BLaER1 treated with 17β-estradiol and CSF1 and Interleukin-3, amounts not matched to agents 10 nM and 100 nM (cell line): Measurements from ENCODE around the gene VPS4A.

Experiments used
- H3K27ac ChIP-seq, 11 experiments: shearing (Covaris generic); formaldehyde crosslinking; 2 replicates each; pipeline ENCODE4 v1.8.1; 2022
- H3K27me3 ChIP-seq, 11 experiments: shearing (Covaris generic); formaldehyde crosslinking; 2 replicates each; pipeline ENCODE4 v1.8.1; 2022
- H3K36me3 ChIP-seq, 11 experiments: shearing (Covaris generic); formaldehyde crosslinking; 2 replicates each; pipeline ENCODE4 v1.8.1; 2022
- H3K4me1 ChIP-seq, 10 experiments: shearing (Covaris generic); formaldehyde crosslinking; 2 replicates each; pipeline ENCODE4 v1.8.1; 2022
- H3K4me2 ChIP-seq, 11 experiments: shearing (Covaris generic); formaldehyde crosslinking; 2 replicates each; pipeline ENCODE4 v1.8.1; 2022
- H3K4me3 ChIP-seq, 10 experiments: shearing (Covaris generic); formaldehyde crosslinking; 2 replicates each; pipeline ENCODE4 v1.8.1; 2022
- H3K9ac ChIP-seq, 11 experiments: shearing (Covaris generic); formaldehyde crosslinking; 2 replicates each; pipeline ENCODE4 v1.8.1; 2022
- H3K9me3 ChIP-seq, 11 experiments: shearing (Covaris generic); formaldehyde crosslinking; replicated peaks in 1 of 11; 2 replicates each; pipeline ENCODE4 v1.8.1; 2022
- H4K20me1 ChIP-seq, 11 experiments: shearing (Covaris generic); formaldehyde crosslinking; 2 replicates each; pipeline ENCODE4 v1.8.1; 2022
- Cebpa-rat ChIP-seq, 11 experiments: shearing (Covaris generic); IDR thresholded peaks; 2 replicates each; pipeline ENCODE4 v1.8.1; 2022

VPS4A gene

GRCh38 chr16:69339289-69340094 is 28.3 kb downstream of the VPS4A start, which contains the start of the genes COG8 and NIP7:
TSS of gene COG8 (minus strand) at chr16:69339564. CDS start at chr16:69339552, 12 bp downstream.
TSS of gene NIP7 (plus strand) at chr16:69339772. CDS start at chr16:69339830, 58 bp downstream.
- peak within 1 kb of the TSS; percentile 89 to 98 (median 94) for H3K4me2 ChIP-seq
- no peaks in the 10 kb centered on the region for H3K9me3 ChIP-seq
- peak within 1 kb of the TSS; percentile 78 to 99 (median 87) for H3K4me3 ChIP-seq
- H3K9ac ChIP-seq, result peak within 1 kb of the TSS; percentile 87 to 96 (median 92)
- peaks cover 58 to 71% (median 63%) of the 10 kb centered on the region in 11 experiments for H3K36me3 ChIP-seq
- no peaks in the 10 kb centered on the region for H3K27me3 ChIP-seq
- H3K4me1 ChIP-seq, result peaks cover 33 to 49% (median 40%) of the 10 kb centered on the region in 10 experiments
- no peak for TF ChIP-seq Cebpa-rat (IDR thresholded peaks at IDR 0.05)
- H4K20me1 ChIP-seq, result peaks cover 0 to 29% (median 9%) of the 10 kb centered on the region in 11 experiments; a peak in 10 of 22 replicates
- H3K27ac ChIP-seq, result peak within 1 kb of the TSS; percentile 64 to 95 (median 91)

DNA sequence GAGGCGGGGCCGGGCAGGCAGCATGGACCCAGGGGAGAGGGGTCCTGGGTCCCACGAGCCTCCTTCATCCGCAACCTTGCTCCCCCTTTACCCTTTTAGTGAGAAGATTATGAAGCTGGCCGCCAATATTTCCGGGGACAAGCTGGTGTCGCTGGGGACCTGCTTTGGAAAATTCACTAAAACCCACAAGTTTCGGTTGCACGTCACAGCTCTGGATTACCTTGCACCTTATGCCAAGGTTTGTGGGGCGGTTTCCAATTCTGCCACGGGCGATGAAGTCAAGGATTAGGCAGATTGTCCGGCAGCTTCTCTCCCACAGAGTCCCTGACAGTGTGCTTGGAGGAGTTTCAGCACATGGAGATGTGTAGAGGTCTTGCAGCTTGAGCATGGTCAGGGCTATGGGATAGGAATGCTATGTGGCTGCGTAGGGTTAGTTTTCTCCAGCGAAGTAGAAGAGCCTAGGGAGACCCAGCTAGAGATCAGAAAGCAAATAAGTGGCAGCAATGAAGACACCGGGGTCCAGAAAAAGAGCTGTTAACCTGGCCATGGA is 29.0 kb downstream of the VPS4A start:
- peaks cover 0 to 34% (median 9%) of the 10 kb centered on the region in 11 experiments; a peak in 12 of 22 replicates for H4K20me1 ChIP-seq
- H3K27me3 ChIP-seq, result no peaks in the 10 kb centered on the region
- H3K4me2 ChIP-seq, result peak overlapping the region; percentile 79 to 95 (median 92)
- TF ChIP-seq Cebpa-rat (IDR thresholded peaks at IDR 0.05), result no peak
- no peaks in the 10 kb centered on the region for H3K9me3 ChIP-seq
- H3K27ac ChIP-seq, result peak overlapping the region; percentile 62 to 95 (median 91)
- peak overlapping the region; percentile 87 to 96 (median 92) for H3K9ac ChIP-seq
- H3K4me1 ChIP-seq, result peaks cover 33 to 56% (median 41%) of the 10 kb centered on the region in 10 experiments
- H3K36me3 ChIP-seq, result peaks cover 52 to 71% (median 63%) of the 10 kb centered on the region in 11 experiments
- H3K4me3 ChIP-seq, result peak overlapping the region; percentile 78 to 99 (median 87)

GRCh38 chr16:69344171-69344570 is 33.0 kb downstream of the VPS4A start:
- Histone ChIP-seq H3K27me3 (no peaks in the 10 kb centered on the region), H3K4me1 (peaks cover 19 to 64% (median 43%) of the 10 kb centered on the region in 10 experiments), H3K36me3 (peaks cover 40 to 87% (median 72%) of the 10 kb centered on the region in 11 experiments), H3K4me2 (peak overlapping the region in 1 of 11 experiments; percentile 68; a peak in 1 of 22 replicates), H3K4me3 (no peak overlapping the region), H3K9me3 (no peaks in the 10 kb centered on the region), H4K20me1 (peaks cover 0 to 46% (median 14%) of the 10 kb centered on the region in 11 experiments; a peak in 12 of 22 replicates), H3K9ac (no peak overlapping the region), H3K27ac (no peak overlapping the region)
- no peak for TF ChIP-seq Cebpa-rat (IDR thresholded peaks at IDR 0.05)

GRCh38 chr16:69345923-69346322 is 34.8 kb downstream of the VPS4A start:
- H4K20me1 ChIP-seq, result peaks cover 0 to 46% (median 14%) of the 10 kb centered on the region in 11 experiments; a peak in 12 of 22 replicates
- peak overlapping the region in 8 of 11 experiments; percentile 18 to 79 (median 66); a peak in 14 of 22 replicates for H3K4me2 ChIP-seq
- no peaks in the 10 kb centered on the region for H3K27me3 ChIP-seq
- no peaks in the 10 kb centered on the region for H3K9me3 ChIP-seq
- H3K4me1 ChIP-seq, result peaks cover 13 to 58% (median 37%) of the 10 kb centered on the region in 10 experiments
- H3K4me3 ChIP-seq, result no peak overlapping the region
- H3K27ac ChIP-seq, result peak overlapping the region in 4 of 11 experiments; percentile 2 to 60 (median 46); a peak in 8 of 22 replicates
- no peak for TF ChIP-seq Cebpa-rat (IDR thresholded peaks at IDR 0.05)
- H3K9ac ChIP-seq, result peak overlapping the region in 1 of 11 experiments; percentile 41; a peak in 2 of 22 replicates
- peaks cover 51 to 96% (median 82%) of the 10 kb centered on the region in 11 experiments for H3K36me3 ChIP-seq

DNA sequence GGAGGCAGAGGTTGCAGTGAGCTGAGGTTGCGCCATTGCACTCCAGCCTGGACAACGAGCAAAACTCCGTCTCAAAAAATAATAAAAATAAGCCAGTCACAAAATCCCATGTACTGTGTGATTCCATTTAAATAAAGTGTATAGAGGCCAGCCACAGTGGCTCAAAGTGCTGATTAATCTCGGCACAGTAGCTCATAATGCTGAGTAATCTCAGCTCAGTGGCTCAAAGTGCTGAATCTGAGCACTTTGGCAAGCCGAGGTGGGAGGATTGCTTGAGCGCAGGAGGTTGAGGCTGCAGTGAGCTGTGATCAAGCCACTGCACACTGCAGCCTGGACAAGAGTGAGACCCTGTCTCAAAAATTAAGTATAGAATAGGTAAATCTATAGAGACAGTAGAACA is 35.5 kb downstream of the VPS4A start:
- H3K36me3 ChIP-seq, result peaks cover 50 to 96% (median 82%) of the 10 kb centered on the region in 11 experiments
- H3K4me1 ChIP-seq, result peaks cover 6 to 51% (median 30%) of the 10 kb centered on the region in 10 experiments; a peak in 19 of 20 replicates
- peak overlapping the region in 4 of 11 experiments; percentile 2 to 60 (median 40); a peak in 4 of 22 replicates for H3K27ac ChIP-seq
- H4K20me1 ChIP-seq, result peaks cover 0 to 41% (median 14%) of the 10 kb centered on the region in 11 experiments; a peak in 11 of 22 replicates
- H3K4me2 ChIP-seq, result peak overlapping the region in 6 of 11 experiments; percentile 23 to 79 (median 67); a peak in 11 of 22 replicates
- no peak for TF ChIP-seq Cebpa-rat (IDR thresholded peaks at IDR 0.05)
- no peak overlapping the region for H3K9ac ChIP-seq
- H3K4me3 ChIP-seq, result no peak overlapping the region
- H3K27me3 ChIP-seq, result no peaks in the 10 kb centered on the region
- H3K9me3 ChIP-seq, result no peaks in the 10 kb centered on the region

DNA sequence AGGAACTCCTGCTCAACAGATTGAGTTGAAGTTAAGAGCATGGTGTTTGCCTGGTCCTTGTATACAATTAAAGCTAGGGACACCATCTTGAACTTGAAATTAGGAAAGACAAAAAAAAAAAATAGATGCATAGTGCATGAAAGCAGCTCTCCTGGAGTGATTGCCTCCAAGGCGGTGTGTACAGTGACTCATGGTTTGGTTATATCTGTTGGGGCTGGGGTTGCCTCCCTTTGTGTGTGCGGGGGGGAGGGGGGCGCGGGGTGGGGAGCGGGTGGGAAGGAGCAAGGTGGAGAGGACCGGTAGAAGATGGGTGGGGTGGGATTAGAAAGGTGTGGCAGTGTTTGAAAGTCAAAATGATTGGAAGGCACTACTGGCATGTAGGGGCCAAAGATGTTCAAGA is 37.1 kb downstream of the VPS4A start:
- Histone ChIP-seq H4K20me1 (peaks cover 0 to 40% (median 8%) of the 10 kb centered on the region in 11 experiments; a peak in 10 of 22 replicates), H3K4me1 (peaks cover 3 to 37% (median 21%) of the 10 kb centered on the region in 10 experiments; a peak in 16 of 20 replicates), H3K27me3 (no peaks in the 10 kb centered on the region), H3K36me3 (peaks cover 48 to 96% (median 80%) of the 10 kb centered on the region in 11 experiments), H3K9ac (no peak overlapping the region), H3K9me3 (no peaks in the 10 kb centered on the region), H3K4me3 (no peak overlapping the region), H3K4me2 (no peak overlapping the region), H3K27ac (no peak overlapping the region)
- TF ChIP-seq Cebpa-rat (IDR thresholded peaks at IDR 0.05), result no peak

GRCh38 chr16:69349536-69349935 is 38.4 kb downstream of the VPS4A start:
- Histone ChIP-seq H3K27ac (no peak overlapping the region), H3K9me3 (no peaks in the 10 kb centered on the region), H3K27me3 (no peaks in the 10 kb centered on the region), H3K9ac (0 out of 22 replicates have a peak overlapping the region, but pooled peaks of 1 of the 11 experiments have one; percentile 2), H4K20me1 (peaks cover 0 to 28% (median 0%) of the 10 kb centered on the region in 11 experiments; a peak in 8 of 22 replicates), H3K36me3 (peaks cover 39 to 96% (median 76%) of the 10 kb centered on the region in 11 experiments), H3K4me2 (no peak overlapping the region), H3K4me1 (peaks cover 3 to 33% (median 21%) of the 10 kb centered on the region in 10 experiments; a peak in 18 of 20 replicates), H3K4me3 (no peak overlapping the region)
- no peak for TF ChIP-seq Cebpa-rat (IDR thresholded peaks at IDR 0.05)

- no peak overlapping the region for H3K27ac ChIP-seq
- peaks cover 0 to 17% (median 0%) of the 10 kb centered on the region in 11 experiments; a peak in 4 of 22 replicates for H4K20me1 ChIP-seq
- no peak overlapping the region for H3K9ac ChIP-seq
- peaks cover 39 to 96% (median 74%) of the 10 kb centered on the region in 11 experiments for H3K36me3 ChIP-seq
- no peak overlapping the region for H3K4me2 ChIP-seq
- no peaks in the 10 kb centered on the region for H3K9me3 ChIP-seq
- TF ChIP-seq Cebpa-rat (IDR thresholded peaks at IDR 0.05), result no peak
- peaks cover 2 to 23% (median 17%) of the 10 kb centered on the region in 10 experiments; a peak in 19 of 20 replicates for H3K4me1 ChIP-seq
- H3K4me3 ChIP-seq, result no peak overlapping the region
- no peaks in the 10 kb centered on the region for H3K27me3 ChIP-seq
Observed at GRCh38 chr16:69350536-69351133, 39.5 kb downstream of the VPS4A start.
